ENCODE results near the gene ZNF784. TPM values are rescaled to one million over a fixed set of nuclear protein-coding genes. Genes with fewer than 3 reads are reported as not detected.
A peak's percentile ranks its signal among the peaks of the same experiment; 100 is the strongest.

The ZNF784 gene
- total and polyA plus RNA-seq, 2 of the 13 experiments (the other 11 are each of a cell fraction or from before 2014, with no cell fraction given), result 4.1 to 4.2 TPM

- peak; percentile 90 for TF ChIP-seq ZBTB25 (CRISPR knock-in tag; IDR thresholded peaks at IDR 0.05)
- TF ChIP-seq PHF8 (CRISPR knock-in tag; IDR thresholded peaks at IDR 0.05), result peak; percentile 75
- no peak for TF ChIP-seq NR3C1 (CRISPR knock-in tag; IDR thresholded peaks at IDR 0.05)
- 0 out of 2 replicates have a peak, but pooled peaks have one; percentile 13 for TF ChIP-seq FOXJ3 (CRISPR knock-in tag; IDR thresholded peaks at IDR 0.05; ENCODE audit: borderline replicate concordance)
- no peak for TF ChIP-seq FUBP1 (CRISPR knock-in tag; IDR thresholded peaks at IDR 0.05; ENCODE audit: borderline replicate concordance)
- TF ChIP-seq RBM22 (optimal IDR thresholded peaks at IDR 0.05; ENCODE audit: low read length), result peak; percentile 96
- TF ChIP-seq NONO (IDR thresholded peaks at IDR 0.05), result no peak
- TF ChIP-seq NONO (CRISPR knock-in tag; conservative IDR thresholded peaks at IDR 0.05), result peak; percentile 66; the same call in 1 of the 2 replicates
- peak; percentile 90 for TF ChIP-seq ZNF775 (CRISPR knock-in tag; IDR thresholded peaks at IDR 0.05; ENCODE audit: borderline replicate concordance)
- TF ChIP-seq SIX1 (CRISPR knock-in tag; IDR thresholded peaks at IDR 0.05; ENCODE audit: borderline replicate concordance), result no peak
- TF ChIP-seq ZNF468 (CRISPR knock-in tag; IDR thresholded peaks at IDR 0.05), result no peak
- TF ChIP-seq, protein P1, sequence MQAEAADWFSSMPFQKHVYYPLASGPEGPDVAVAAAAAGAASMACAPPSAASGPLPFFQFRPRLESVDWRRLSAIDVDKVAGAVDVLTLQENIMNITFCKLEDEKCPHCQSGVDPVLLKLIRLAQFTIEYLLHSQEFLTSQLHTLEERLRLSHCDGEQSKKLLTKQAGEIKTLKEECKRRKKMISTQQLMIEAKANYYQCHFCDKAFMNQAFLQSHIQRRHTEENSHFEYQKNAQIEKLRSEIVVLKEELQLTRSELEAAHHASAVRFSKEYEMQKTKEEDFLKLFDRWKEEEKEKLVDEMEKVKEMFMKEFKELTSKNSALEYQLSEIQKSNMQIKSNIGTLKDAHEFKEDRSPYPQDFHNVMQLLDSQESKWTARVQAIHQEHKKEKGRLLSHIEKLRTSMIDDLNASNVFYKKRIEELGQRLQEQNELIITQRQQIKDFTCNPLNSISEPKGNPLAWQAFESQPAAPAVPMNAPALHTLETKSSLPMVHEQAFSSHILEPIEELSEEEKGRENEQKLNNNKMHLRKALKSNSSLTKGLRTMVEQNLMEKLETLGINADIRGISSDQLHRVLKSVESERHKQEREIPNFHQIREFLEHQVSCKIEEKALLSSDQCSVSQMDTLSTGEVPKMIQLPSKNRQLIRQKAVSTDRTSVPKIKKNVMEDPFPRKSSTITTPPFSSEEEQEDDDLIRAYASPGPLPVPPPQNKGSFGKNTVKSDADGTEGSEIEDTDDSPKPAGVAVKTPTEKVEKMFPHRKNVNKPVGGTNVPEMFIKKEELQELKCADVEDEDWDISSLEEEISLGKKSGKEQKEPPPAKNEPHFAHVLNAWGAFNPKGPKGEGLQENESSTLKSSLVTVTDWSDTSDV (CRISPR knock-in tag; IDR thresholded peaks at IDR 0.05), result no peak
- no peak for TF ChIP-seq ZNF720 (CRISPR knock-in tag; IDR thresholded peaks at IDR 0.05)
- TF ChIP-seq, protein P2, sequence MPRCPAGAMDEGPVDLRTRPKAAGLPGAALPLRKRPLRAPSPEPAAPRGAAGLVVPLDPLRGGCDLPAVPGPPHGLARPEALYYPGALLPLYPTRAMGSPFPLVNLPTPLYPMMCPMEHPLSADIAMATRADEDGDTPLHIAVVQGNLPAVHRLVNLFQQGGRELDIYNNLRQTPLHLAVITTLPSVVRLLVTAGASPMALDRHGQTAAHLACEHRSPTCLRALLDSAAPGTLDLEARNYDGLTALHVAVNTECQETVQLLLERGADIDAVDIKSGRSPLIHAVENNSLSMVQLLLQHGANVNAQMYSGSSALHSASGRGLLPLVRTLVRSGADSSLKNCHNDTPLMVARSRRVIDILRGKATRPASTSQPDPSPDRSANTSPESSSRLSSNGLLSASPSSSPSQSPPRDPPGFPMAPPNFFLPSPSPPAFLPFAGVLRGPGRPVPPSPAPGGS (CRISPR knock-in tag; IDR thresholded peaks at IDR 0.05), result no peak
- no peak for TF ChIP-seq ZBTB39 (CRISPR knock-in tag; IDR thresholded peaks at IDR 0.05)
- no peak for TF ChIP-seq ZBTB21 (CRISPR knock-in tag; IDR thresholded peaks at IDR 0.05)
- no peak for TF ChIP-seq ZNF747 (CRISPR knock-in tag; IDR thresholded peaks at IDR 0.05; ENCODE audit: borderline replicate concordance)
- TF ChIP-seq ZBTB7A (CRISPR knock-in tag; IDR thresholded peaks at IDR 0.05), result no peak
Observed at GRCh38 chr19:55643003-55643886, 18.9 kb upstream of the ZNF784 start, which contains the start of gene ZNF581 (continued).

Measured in HepG2 (cell line).